Parathyroid adenoma (tissue), 2 donors: ENCODE measurements around the gene FYN.

ENCODE experiments used
- H2AFZ ChIP-seq: fragments of 300-600 bp; sonication (generic); one replicate; pipeline ENCODE4 v1.7.0; 2017; ENCODE audit warnings: antibody characterized with exemption, mild to moderate bottlenecking
- H3K27ac ChIP-seq: fragments of 300-600 bp; sonication (generic); one replicate; pipeline ENCODE4 v1.7.0; 2017
- H3K27me3 ChIP-seq: fragments of 300-600 bp; sonication (generic); one replicate; pipeline ENCODE4 v1.7.0; 2017; ENCODE audit warnings: low read length; ENCODE audit not compliant: control insufficient read depth, insufficient read depth
- H3K36me3 ChIP-seq: fragments of 300-600 bp; sonication (generic); one replicate; pipeline ENCODE4 v1.7.0; 2017; ENCODE audit warnings: low read length; ENCODE audit not compliant: control insufficient read depth, insufficient read depth
- H3K4me1 ChIP-seq: fragments of 300-600 bp; sonication (generic); one replicate; pipeline ENCODE4 v1.7.0; 2017; ENCODE audit warnings: control low read depth
- H3K4me2 ChIP-seq: fragments of 300-600 bp; sonication (generic); one replicate; pipeline ENCODE4 v1.7.0; 2017; ENCODE audit warnings: low read length
- H3K4me3 ChIP-seq: fragments of 300-600 bp; sonication (generic); one replicate; pipeline ENCODE4 v1.7.0; 2017; ENCODE audit warnings: low read depth, low read length
- H3K79me2 ChIP-seq: fragments of 300-600 bp; sonication (generic); one replicate; pipeline ENCODE4 v1.7.0; 2017; ENCODE audit warnings: control low read depth
- H3K9ac ChIP-seq: fragments of 300-600 bp; sonication (generic); one replicate; pipeline ENCODE4 v1.7.0; 2017; ENCODE audit warnings: mild to moderate bottlenecking
- H3K9me3 ChIP-seq: fragments of 300-600 bp; sonication (generic); one replicate; pipeline ENCODE4 v1.7.0; 2017; ENCODE audit warnings: low read length; ENCODE audit not compliant: control insufficient read depth
- CTCF ChIP-seq: fragments of 300-600 bp; sonication (generic); IDR thresholded peaks from one replicate; pipeline ENCODE4 v1.7.0; 2017; ENCODE audit warnings: antibody characterized with exemption, mild to moderate bottlenecking
- donor health status: primary hyperparathyroidism.

FYN gene

GRCh38 chr6:111731456-111732195, 141.6 kb downstream of the FYN start:
- H3K9ac ChIP-seq: no peak overlapping the region
- H2AFZ ChIP-seq: peak overlapping the region; percentile 48
- H3K79me2 ChIP-seq: peaks cover 30% of the 10 kb centered on the region
- peaks cover 15% of the 10 kb centered on the region for H3K4me1 ChIP-seq
- H3K36me3 ChIP-seq: no peaks in the 10 kb centered on the region
- no peak overlapping the region for H3K4me2 ChIP-seq
- no peaks in the 10 kb centered on the region for H3K27me3 ChIP-seq
- H3K4me3 ChIP-seq: no peak overlapping the region
- no peak for TF ChIP-seq CTCF
- H3K27ac ChIP-seq: peak overlapping the region; percentile 15
- no peaks in the 10 kb centered on the region for H3K9me3 ChIP-seq

- Histone ChIP-seq H3K4me3 (no peak overlapping the region), H2AFZ (peak overlapping the region; percentile 48), H3K27me3 (no peaks in the 10 kb centered on the region), H3K27ac (peak overlapping the region; percentile 15), H3K4me2 (no peak overlapping the region), H3K79me2 (peaks cover 30% of the 10 kb centered on the region), H3K9me3 (no peaks in the 10 kb centered on the region), H3K4me1 (peaks cover 15% of the 10 kb centered on the region), H3K9ac (no peak overlapping the region), H3K36me3 (no peaks in the 10 kb centered on the region)
- TF ChIP-seq CTCF: no peak
Measured at GRCh38 chr6:111730864-111731263, 142.4 kb downstream of the FYN start.

- H3K27me3 ChIP-seq: no peaks in the 10 kb centered on the region
- no peak overlapping the region for H3K4me2 ChIP-seq
- peaks cover 30% of the 10 kb centered on the region for H3K79me2 ChIP-seq
- peak; percentile 27 for TF ChIP-seq CTCF
- H2AFZ ChIP-seq: no peak overlapping the region
- no peaks in the 10 kb centered on the region for H3K9me3 ChIP-seq
- H3K27ac ChIP-seq: no peak overlapping the region
- no peak overlapping the region for H3K9ac ChIP-seq
- H3K4me1 ChIP-seq: peaks cover 15% of the 10 kb centered on the region
- no peaks in the 10 kb centered on the region for H3K36me3 ChIP-seq
- H3K4me3 ChIP-seq: no peak overlapping the region
Measured at GRCh38 chr6:111727802-111728201, 145.4 kb downstream of the FYN start.

GRCh38 chr6:111727041-111727440, 146.2 kb downstream of the FYN start:
- TF ChIP-seq CTCF: no peak
- Histone ChIP-seq H3K36me3 (no peaks in the 10 kb centered on the region), H3K27me3 (no peaks in the 10 kb centered on the region), H3K27ac (no peak overlapping the region), H3K4me1 (peaks cover 15% of the 10 kb centered on the region), H3K9me3 (no peaks in the 10 kb centered on the region), H3K4me3 (no peak overlapping the region), H3K9ac (no peak overlapping the region), H2AFZ (no peak overlapping the region), H3K79me2 (peaks cover 30% of the 10 kb centered on the region), H3K4me2 (no peak overlapping the region)
